ENCODE results near the gene THRSP.
A peak's percentile ranks its signal among the peaks of the same experiment; 100 is the strongest.
"Not testable (repeated sequence)": the region's sequence is repeated elsewhere in the genome, so short reads cannot be mapped to it uniquely, and the experiment has no call there.

Gene THRSP

DNA sequence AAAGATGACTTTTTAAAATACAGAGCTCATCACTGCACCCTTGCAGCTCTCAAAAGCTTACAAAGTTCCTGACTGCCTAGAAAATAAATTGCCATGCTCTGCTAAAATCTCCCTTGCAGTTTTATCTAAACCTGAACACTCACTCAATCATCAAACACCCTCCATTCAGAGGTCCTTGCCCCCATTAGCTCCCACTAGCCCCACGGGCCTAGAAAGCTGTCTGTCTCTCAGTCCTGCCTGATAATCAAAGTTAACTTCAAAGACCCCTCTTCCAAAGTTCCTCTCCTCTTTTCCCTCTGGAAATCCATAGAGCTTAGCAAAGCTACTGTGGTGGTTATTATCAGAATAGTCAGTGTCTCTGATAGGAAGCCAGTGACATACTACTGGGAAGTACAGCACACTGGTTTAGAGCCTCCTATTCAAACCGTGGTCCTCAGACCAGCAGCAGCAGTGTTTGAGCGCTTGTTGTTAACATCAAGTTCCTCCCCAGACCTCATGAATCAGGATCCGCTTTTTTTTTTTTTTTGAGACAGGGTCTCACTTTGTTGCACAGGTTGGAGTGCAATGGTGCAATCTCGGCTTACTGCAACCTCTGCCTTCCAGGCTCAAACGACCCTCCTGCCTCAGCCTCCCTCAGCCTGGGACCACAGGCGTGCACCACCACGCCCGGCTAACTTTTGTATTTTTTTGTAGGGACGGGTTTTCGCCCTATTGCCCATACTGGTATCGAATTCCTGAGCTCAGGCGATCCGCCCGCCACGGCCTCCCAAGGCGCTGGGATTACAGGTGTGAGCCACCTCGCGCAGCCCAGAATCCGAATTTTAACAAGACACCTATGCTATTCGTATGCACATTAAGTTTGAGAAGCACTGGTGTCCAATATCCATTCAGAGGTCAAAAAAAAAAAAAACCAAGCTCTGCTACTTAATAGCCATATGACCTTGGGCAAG lies 14.8 kb downstream of the THRSP start:
- Histone ChIP-seq H3K36me3 (ENCODE audit: control insufficient read depth, insufficient read depth, low read length) (no peaks in the 10 kb centered on the region), H3K9me3 (ENCODE audit: control insufficient read depth, low read length) (no peaks in the 10 kb centered on the region), H3K27ac (ENCODE audit: insufficient read depth, low read depth, low read length, poor library complexity, severe bottlenecking) (no peak overlapping the region), H3K4me1 (ENCODE audit: control insufficient read depth, insufficient read depth, low read length) (no peaks in the 10 kb centered on the region), H3K27me3 (ENCODE audit: control insufficient read depth, insufficient read depth, low read length, poor library complexity, severe bottlenecking) (no peaks in the 10 kb centered on the region), H3K4me3 (ENCODE audit: insufficient read depth, low read depth, low read length) (peak overlapping the region; percentile 86)
- WGBS, 2 experiments = 39 to 46% methylated on average over 19 to 20 of the region's 21 CpGs

DNA sequence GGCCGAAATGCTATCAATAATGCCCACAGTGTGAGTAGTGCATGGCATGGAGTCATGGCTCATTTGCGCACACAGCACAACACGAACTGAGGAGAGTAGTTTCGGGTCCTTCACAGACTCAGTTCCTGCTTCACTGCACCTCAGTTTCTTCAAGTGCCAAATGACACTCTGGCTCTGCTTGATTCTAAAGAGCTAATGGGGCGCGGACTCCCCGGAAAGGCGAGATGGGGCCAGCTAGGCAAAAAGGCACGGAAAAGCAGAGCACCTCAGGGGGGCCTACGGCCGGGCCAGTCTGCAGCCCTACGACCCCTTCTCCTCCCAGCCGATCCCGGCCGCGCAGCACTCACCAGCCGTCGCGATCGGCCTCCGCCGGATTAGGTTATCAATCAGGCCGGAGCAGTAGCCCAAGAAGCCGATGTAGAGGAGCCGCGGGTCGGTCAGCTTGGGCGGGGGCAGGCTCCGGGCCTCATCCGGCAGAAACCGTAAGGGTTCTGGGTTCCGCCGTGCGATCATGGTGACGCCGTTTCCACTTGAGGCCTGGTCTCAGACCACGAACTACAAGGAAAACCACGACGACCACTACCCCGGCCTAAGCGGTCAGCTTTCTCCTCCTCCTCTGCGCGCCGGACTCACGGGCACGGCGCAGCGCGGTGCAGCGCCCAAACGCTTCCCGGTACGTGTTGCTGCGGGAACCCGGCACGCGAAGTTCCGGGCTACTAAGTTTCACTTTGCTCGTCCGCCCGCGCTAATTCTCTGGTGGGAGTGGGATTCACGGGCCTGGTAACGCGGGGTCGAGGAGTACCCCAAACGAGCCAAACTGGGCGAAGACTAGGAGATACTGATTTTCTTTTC lies 15.8 kb downstream of the THRSP start, which contains the start of gene NDUFC2:
TSS of gene NDUFC2 (minus strand) at position 631 of the 852 bp plus-strand sequence. CDS start at position 513, 118 bp downstream.
- Histone ChIP-seq H3K36me3 (ENCODE audit: control insufficient read depth, insufficient read depth, low read length) (no peaks in the 10 kb centered on the region), H3K4me3 (ENCODE audit: insufficient read depth, low read depth, low read length) (peak within 1 kb of the TSS; percentile 86), H3K27me3 (ENCODE audit: control insufficient read depth, insufficient read depth, low read length, poor library complexity, severe bottlenecking) (no peaks in the 10 kb centered on the region), H3K4me1 (ENCODE audit: control insufficient read depth, insufficient read depth, low read length) (no peaks in the 10 kb centered on the region), H3K9me3 (ENCODE audit: control insufficient read depth, low read length) (no peaks in the 10 kb centered on the region), H3K27ac (ENCODE audit: insufficient read depth, low read depth, low read length, poor library complexity, severe bottlenecking) (peak within 1 kb of the TSS; percentile 69)
- WGBS, 2 experiments = 1% methylated on average over 68 of the region's 68 CpGs

DNA sequence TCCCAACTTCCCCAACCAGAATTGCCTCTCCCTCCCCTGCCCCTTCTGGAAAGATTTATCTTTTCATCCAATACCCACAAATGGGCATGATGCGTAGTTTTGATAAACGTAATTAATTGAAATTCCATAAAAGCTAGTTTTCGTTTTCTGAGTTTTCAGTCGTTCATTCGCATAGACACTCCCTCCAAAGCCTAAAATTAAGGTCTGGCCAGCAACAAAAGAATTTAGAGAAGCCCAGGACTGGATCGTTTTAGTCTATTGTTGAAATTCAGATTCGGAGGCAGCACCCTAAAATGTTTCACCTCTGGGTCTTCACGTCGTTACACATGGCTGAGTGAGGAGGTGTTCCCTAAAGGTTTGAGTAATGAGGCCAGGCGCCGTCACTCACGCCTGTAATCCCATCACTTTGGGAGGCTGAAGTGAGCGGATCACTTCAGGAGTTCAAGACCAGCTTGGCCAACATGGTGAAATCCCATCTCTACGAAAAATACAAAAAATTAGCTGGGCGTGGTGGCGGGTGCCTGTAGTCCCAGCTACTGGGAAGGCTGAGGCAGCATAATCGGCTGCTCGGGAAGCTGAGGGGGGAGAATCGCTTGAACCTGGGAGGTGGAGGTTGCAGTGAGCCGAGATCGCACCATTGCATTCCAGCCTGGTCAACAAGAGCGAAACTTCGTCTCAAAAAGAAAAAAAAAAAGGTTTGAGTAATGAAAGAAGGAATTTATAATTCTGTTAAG lies 16.6 kb downstream of the THRSP start:
- H3K4me1 ChIP-seq (ENCODE audit: control insufficient read depth, insufficient read depth, low read length) = no peaks in the 10 kb centered on the region
- H3K36me3 ChIP-seq (ENCODE audit: control insufficient read depth, insufficient read depth, low read length) = no peaks in the 10 kb centered on the region
- H3K4me3 ChIP-seq (ENCODE audit: insufficient read depth, low read depth, low read length) = peak overlapping the region; percentile 86
- WGBS, 2 experiments = 76% methylated on average over 23 of the region's 23 CpGs
- no peaks in the 10 kb centered on the region for H3K27me3 ChIP-seq (ENCODE audit: control insufficient read depth, insufficient read depth, low read length, poor library complexity, severe bottlenecking)
- no peaks in the 10 kb centered on the region for H3K9me3 ChIP-seq (ENCODE audit: control insufficient read depth, low read length)
- peak overlapping the region; percentile 69 for H3K27ac ChIP-seq (ENCODE audit: insufficient read depth, low read depth, low read length, poor library complexity, severe bottlenecking)

DNA sequence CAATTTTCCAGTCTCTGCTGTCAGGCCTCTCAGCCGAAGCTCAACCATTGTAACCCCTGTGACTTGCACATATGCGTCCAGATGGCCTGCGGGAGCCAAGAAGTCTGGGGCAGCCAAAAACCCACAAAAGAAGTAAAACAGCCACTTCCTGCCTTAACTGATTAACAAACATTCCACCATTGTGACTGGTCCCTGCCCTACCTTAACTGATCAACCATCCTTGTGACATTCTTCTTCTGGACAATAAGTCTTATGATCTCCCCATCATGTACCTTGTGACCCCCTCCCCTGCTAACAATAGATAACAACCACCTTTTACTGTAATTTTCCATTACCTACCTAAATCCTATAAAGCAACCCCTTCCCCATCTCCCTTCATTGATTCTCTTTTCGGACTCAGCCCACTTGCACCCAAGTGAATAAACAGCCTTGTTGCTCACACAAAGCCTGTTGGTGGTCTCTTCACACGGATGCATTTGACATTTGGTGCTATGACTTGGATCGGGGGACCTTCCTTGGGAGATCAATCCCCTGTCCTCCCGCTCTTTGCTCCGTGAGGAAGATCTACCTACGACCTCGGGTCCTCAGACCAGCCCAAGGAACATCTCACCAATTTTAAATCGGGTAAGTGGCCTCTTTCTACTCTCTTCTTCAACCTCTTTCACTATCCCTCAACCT lies 17.3 kb downstream of the THRSP start:
- no peak overlapping the region for H3K27ac ChIP-seq (ENCODE audit: insufficient read depth, low read depth, low read length, poor library complexity, severe bottlenecking)
- no peaks in the 10 kb centered on the region for H3K36me3 ChIP-seq (ENCODE audit: control insufficient read depth, insufficient read depth, low read length)
- 92% methylated on average over 11 of the region's 11 CpGs for WGBS, 2 experiments
- H3K9me3 ChIP-seq (ENCODE audit: control insufficient read depth, low read length) = no peaks in the 10 kb centered on the region
- no peaks in the 10 kb centered on the region for H3K4me1 ChIP-seq (ENCODE audit: control insufficient read depth, insufficient read depth, low read length)
- no peaks in the 10 kb centered on the region for H3K27me3 ChIP-seq (ENCODE audit: control insufficient read depth, insufficient read depth, low read length, poor library complexity, severe bottlenecking)
- no peak overlapping the region for H3K4me3 ChIP-seq (ENCODE audit: insufficient read depth, low read depth, low read length)

DNA sequence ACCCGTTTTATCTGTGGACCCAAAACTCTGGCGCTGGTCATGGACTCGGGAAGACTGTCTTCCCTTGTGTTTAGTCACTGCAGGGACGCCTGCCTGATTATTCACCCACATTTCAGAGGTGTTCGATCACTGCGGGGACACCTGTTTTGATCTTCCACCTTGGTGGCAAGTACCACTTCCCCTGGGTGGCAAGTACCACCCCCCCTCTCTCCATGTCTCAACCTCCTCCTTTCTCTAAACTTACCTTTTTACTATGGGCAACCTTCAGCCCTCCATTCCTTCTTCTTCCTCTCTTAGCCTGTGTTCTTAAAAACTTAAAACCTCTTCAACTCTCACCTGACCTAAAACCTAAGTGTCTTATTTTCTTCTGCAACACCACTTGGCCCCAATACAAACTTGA lies 17.9 kb downstream of the THRSP start:
- Histone ChIP-seq H3K4me1 (ENCODE audit: control insufficient read depth, insufficient read depth, low read length) (no peaks in the 10 kb centered on the region), H3K4me3 (ENCODE audit: insufficient read depth, low read depth, low read length) (no peak overlapping the region), H3K36me3 (ENCODE audit: control insufficient read depth, insufficient read depth, low read length) (no peaks in the 10 kb centered on the region), H3K27ac (ENCODE audit: insufficient read depth, low read depth, low read length, poor library complexity, severe bottlenecking) (no peak overlapping the region), H3K9me3 (ENCODE audit: control insufficient read depth, low read length) (no peaks in the 10 kb centered on the region), H3K27me3 (ENCODE audit: control insufficient read depth, insufficient read depth, low read length, poor library complexity, severe bottlenecking) (no peaks in the 10 kb centered on the region)
- WGBS, 2 experiments = 93 to 94% methylated on average over 6 of the region's 6 CpGs

- 80 to 86% methylated on average over 8 of the region's 8 CpGs for WGBS, 2 experiments
- Histone ChIP-seq H3K27ac (ENCODE audit: insufficient read depth, low read depth, low read length, poor library complexity, severe bottlenecking) (no peak overlapping the region), H3K4me3 (ENCODE audit: insufficient read depth, low read depth, low read length) (no peak overlapping the region), H3K27me3 (ENCODE audit: control insufficient read depth, insufficient read depth, low read length, poor library complexity, severe bottlenecking) (no peaks in the 10 kb centered on the region), H3K36me3 (ENCODE audit: control insufficient read depth, insufficient read depth, low read length) (no peaks in the 10 kb centered on the region), H3K4me1 (ENCODE audit: control insufficient read depth, insufficient read depth, low read length) (no peaks in the 10 kb centered on the region), H3K9me3 (ENCODE audit: control insufficient read depth, low read length) (no peaks in the 10 kb centered on the region)
These were observed 18.5 kb downstream of the THRSP start for GRCh38 chr11:78082146-78082545.

DNA sequence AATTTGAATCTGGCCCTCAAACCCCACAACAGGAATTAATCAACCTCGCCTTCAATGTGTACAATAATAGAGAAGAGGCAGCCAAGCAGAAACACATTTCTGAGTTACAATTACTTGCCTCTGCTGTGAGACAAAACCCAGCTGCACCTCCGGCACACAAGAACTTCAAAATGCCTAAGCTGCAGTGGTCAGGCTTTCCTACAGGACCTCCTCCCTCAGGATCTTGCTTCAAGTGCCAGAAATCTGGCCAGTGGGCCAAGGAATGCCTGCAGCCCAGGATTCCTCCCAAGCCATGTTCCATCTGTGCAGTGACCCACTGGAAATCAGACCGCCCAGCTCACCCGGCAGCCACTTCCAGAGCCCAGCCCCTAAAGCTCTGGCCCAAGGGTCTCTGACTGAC lies 19.4 kb downstream of the THRSP start:
- Histone ChIP-seq H3K9me3 (ENCODE audit: control insufficient read depth, low read length) (no peaks in the 10 kb centered on the region), H3K4me1 (ENCODE audit: control insufficient read depth, insufficient read depth, low read length) (no peaks in the 10 kb centered on the region), H3K4me3 (ENCODE audit: insufficient read depth, low read depth, low read length) (no peak overlapping the region), H3K27ac (ENCODE audit: insufficient read depth, low read depth, low read length, poor library complexity, severe bottlenecking) (no peak overlapping the region), H3K27me3 (ENCODE audit: control insufficient read depth, insufficient read depth, low read length, poor library complexity, severe bottlenecking) (no peaks in the 10 kb centered on the region), H3K36me3 (ENCODE audit: control insufficient read depth, insufficient read depth, low read length) (no peaks in the 10 kb centered on the region)
- 93% methylated on average over 4 of the region's 4 CpGs for WGBS, 2 experiments

- not testable (repeated sequence) for H3K27me3 ChIP-seq (ENCODE audit: control insufficient read depth, insufficient read depth, low read length, poor library complexity, severe bottlenecking); H3K4me3 ChIP-seq (ENCODE audit: insufficient read depth, low read depth, low read length); H3K9me3 ChIP-seq (ENCODE audit: control insufficient read depth, low read length); H3K4me1 ChIP-seq (ENCODE audit: control insufficient read depth, insufficient read depth, low read length); H3K27ac ChIP-seq (ENCODE audit: insufficient read depth, low read depth, low read length, poor library complexity, severe bottlenecking); H3K36me3 ChIP-seq (ENCODE audit: control insufficient read depth, insufficient read depth, low read length)
- WGBS, 2 experiments = 93 to 96% methylated on average over 8 of the region's 8 CpGs
These were observed 20.8 kb downstream of the THRSP start for GRCh38 chr11:78084506-78084905.

DNA sequence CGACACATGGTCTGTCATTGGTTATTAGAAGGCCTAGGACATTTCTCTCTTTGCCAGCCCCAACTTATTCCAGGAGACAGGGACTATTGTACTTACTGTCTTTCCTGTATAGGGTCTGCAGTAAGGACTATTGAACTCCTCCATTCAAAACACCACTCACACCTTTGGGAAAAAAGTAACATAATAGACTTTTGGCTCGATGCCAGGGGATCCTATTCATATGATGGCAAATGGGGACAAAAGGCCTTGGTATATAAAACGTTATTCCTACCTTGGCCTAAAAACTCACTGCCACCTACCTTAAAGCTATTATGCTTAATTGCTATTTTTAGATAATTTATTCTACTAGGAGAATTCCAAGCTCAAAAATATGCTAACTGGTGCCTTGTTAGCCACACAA lies 22.3 kb downstream of the THRSP start:
- WGBS, 2 experiments = 80 to 93% methylated on average over 1 to 2 of the region's 3 CpGs
- no peak overlapping the region for H3K4me3 ChIP-seq (ENCODE audit: insufficient read depth, low read depth, low read length)
- no peaks in the 10 kb centered on the region for H3K27me3 ChIP-seq (ENCODE audit: control insufficient read depth, insufficient read depth, low read length, poor library complexity, severe bottlenecking)
- H3K4me1 ChIP-seq (ENCODE audit: control insufficient read depth, insufficient read depth, low read length) = no peaks in the 10 kb centered on the region
- no peaks in the 10 kb centered on the region for H3K36me3 ChIP-seq (ENCODE audit: control insufficient read depth, insufficient read depth, low read length)
- H3K27ac ChIP-seq (ENCODE audit: insufficient read depth, low read depth, low read length, poor library complexity, severe bottlenecking) = no peak overlapping the region
- no peaks in the 10 kb centered on the region for H3K9me3 ChIP-seq (ENCODE audit: control insufficient read depth, low read length)
